ENCODE measurements around the gene SATB1.
A peak's percentile ranks its signal among the peaks of the same experiment; 100 is the strongest.

SATB1 gene

DNA sequence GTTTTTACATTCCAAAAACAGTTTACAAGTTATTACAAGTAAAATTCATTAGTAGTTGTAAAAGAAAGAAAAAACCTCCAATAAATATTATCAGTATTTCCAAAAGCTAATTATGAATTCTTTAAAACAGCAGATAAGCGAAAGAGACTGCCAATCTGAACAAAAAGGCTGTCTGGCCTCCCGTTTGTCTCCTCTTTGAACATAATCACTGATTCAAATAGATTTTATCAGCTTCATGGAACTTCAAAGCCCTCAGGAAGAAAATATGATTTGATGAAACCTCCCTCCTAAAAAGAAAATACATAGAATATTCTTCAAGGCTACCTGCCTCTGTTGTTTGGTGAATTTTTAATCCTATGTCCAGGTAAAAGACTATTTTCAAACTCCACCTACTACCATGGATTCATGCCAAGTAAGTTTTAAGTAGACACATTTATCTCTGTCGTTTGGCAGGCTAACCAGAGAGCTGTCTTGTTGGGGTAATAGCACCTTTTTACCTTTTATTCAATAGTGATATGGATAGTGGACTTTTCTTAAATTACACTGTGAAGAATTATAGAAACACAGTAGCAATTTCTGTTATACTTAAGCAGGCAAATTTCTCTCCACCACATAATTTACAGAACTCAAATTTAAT lies 35.0 kb downstream of the SATB1 start:
- Histone ChIP-seq H3K4me3 (replicated peaks; ENCODE audit: insufficient read depth, low read length) (no peak overlapping the region), H3K27me3 (ENCODE audit: insufficient read depth, poor library complexity, severe bottlenecking) (no peaks in the 10 kb centered on the region), H3K27ac (replicated peaks) (no peak overlapping the region)
- TF ChIP-seq POLR2AphosphoS5 (IDR thresholded peaks at IDR 0.05; ENCODE audit: low read depth) (no peak), SPI1 (IDR thresholded peaks at IDR 0.05; ENCODE audit: borderline replicate concordance, low read depth) (no peak), GABPA (IDR thresholded peaks at IDR 0.05; ENCODE audit: low read depth) (no peak)
- TF ChIP-seq, protein P1, sequence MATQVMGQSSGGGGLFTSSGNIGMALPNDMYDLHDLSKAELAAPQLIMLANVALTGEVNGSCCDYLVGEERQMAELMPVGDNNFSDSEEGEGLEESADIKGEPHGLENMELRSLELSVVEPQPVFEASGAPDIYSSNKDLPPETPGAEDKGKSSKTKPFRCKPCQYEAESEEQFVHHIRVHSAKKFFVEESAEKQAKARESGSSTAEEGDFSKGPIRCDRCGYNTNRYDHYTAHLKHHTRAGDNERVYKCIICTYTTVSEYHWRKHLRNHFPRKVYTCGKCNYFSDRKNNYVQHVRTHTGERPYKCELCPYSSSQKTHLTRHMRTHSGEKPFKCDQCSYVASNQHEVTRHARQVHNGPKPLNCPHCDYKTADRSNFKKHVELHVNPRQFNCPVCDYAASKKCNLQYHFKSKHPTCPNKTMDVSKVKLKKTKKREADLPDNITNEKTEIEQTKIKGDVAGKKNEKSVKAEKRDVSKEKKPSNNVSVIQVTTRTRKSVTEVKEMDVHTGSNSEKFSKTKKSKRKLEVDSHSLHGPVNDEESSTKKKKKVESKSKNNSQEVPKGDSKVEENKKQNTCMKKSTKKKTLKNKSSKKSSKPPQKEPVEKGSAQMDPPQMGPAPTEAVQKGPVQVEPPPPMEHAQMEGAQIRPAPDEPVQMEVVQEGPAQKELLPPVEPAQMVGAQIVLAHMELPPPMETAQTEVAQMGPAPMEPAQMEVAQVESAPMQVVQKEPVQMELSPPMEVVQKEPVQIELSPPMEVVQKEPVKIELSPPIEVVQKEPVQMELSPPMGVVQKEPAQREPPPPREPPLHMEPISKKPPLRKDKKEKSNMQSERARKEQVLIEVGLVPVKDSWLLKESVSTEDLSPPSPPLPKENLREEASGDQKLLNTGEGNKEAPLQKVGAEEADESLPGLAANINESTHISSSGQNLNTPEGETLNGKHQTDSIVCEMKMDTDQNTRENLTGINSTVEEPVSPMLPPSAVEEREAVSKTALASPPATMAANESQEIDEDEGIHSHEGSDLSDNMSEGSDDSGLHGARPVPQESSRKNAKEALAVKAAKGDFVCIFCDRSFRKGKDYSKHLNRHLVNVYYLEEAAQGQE (IDR thresholded peaks at IDR 0.05; ENCODE audit: insufficient replicate concordance, low read depth) = no peak
- TF ChIP-seq, protein P2, sequence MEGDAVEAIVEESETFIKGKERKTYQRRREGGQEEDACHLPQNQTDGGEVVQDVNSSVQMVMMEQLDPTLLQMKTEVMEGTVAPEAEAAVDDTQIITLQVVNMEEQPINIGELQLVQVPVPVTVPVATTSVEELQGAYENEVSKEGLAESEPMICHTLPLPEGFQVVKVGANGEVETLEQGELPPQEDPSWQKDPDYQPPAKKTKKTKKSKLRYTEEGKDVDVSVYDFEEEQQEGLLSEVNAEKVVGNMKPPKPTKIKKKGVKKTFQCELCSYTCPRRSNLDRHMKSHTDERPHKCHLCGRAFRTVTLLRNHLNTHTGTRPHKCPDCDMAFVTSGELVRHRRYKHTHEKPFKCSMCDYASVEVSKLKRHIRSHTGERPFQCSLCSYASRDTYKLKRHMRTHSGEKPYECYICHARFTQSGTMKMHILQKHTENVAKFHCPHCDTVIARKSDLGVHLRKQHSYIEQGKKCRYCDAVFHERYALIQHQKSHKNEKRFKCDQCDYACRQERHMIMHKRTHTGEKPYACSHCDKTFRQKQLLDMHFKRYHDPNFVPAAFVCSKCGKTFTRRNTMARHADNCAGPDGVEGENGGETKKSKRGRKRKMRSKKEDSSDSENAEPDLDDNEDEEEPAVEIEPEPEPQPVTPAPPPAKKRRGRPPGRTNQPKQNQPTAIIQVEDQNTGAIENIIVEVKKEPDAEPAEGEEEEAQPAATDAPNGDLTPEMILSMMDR (IDR thresholded peaks at IDR 0.05; ENCODE audit: insufficient read depth, low read length) = no peak
- DNase-seq (ENCODE audit: low read depth in 1 of 2, low spot score in 1 of 2) = no peak

DNA sequence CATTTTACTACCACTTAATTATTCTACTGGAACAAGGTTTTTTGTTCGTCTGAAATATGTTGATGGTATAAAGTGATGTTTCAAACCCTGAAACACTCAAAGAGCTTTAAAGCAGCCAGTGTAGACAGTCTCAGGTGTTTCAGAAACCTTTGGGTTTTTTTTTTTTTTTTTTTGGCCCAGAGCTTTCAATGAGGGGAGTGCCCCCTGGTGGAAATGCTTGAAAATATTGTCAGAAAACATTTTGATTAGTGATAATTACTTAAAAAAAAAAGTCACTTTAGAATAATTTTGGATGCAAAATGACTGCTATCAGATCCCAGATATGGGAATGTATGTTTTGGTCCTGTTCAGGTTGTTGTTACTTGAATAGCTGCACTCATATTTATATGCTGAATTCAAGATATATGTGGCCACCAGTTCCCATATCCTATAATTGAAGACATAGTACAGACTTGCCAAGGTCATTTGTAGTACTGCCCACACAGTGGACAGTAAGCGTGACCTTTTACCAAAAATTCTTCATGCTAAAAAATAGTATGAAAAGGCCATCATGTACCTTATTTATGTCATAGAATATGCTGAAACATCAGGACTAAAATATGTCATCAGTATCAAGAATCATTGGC lies 35.9 kb downstream of the SATB1 start:
- no peak overlapping the region for H3K4me3 ChIP-seq (replicated peaks; ENCODE audit: insufficient read depth, low read length)
- TF ChIP-seq, protein P2 (IDR thresholded peaks at IDR 0.05; ENCODE audit: insufficient read depth, low read length) = peak; percentile 9
- TF ChIP-seq, protein P1 (IDR thresholded peaks at IDR 0.05; ENCODE audit: insufficient replicate concordance, low read depth) = no peak
- no peak overlapping the region for H3K27ac ChIP-seq (replicated peaks)
- H3K27me3 ChIP-seq (ENCODE audit: insufficient read depth, poor library complexity, severe bottlenecking) = no peaks in the 10 kb centered on the region
- DNase-seq (ENCODE audit: low read depth in 1 of 2, low spot score in 1 of 2) = peak in 1 of 2 experiments; percentile 5

DNA sequence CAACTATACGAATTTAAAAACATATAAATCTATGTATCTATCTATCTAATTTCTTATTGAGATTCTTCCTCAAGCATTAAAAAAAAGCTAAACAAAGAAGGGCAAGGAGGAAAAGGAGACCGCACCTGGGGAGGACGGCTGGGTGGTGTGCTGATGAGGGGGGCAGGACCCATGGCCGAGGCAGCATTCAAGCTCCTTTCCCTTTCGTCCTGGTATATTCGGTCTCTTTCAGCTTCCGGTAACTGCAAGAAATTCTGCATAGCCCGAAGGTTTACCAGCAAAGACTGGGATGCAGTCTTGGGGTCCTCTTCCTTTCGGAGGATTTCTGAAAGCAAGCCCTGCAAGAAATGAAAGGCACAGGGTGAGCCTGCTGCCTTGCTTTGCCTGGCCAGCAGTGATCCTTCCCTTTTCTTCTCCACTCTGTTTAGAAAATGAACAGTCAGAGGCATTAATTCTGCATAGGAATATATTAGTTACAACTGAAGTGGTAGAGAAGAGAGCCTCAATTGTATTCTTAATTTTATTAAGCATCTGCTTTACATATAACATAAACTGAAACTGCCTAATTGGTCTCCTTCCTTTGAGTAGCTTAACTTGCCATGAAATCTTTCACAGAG lies 38.8 kb downstream of the SATB1 start:
- no peak overlapping the region for H3K4me3 ChIP-seq (replicated peaks; ENCODE audit: insufficient read depth, low read length)
- no peaks in the 10 kb centered on the region for H3K27me3 ChIP-seq (ENCODE audit: insufficient read depth, poor library complexity, severe bottlenecking)
- TF ChIP-seq, protein P2 (IDR thresholded peaks at IDR 0.05; ENCODE audit: insufficient read depth, low read length) = no peak
- TF ChIP-seq, protein P1 (IDR thresholded peaks at IDR 0.05; ENCODE audit: insufficient replicate concordance, low read depth) = no peak
- TF ChIP-seq GABPA (IDR thresholded peaks at IDR 0.05; ENCODE audit: low read depth) (no peak), SPI1 (IDR thresholded peaks at IDR 0.05; ENCODE audit: borderline replicate concordance, low read depth) (no peak), POLR2AphosphoS5 (IDR thresholded peaks at IDR 0.05; ENCODE audit: low read depth) (no peak)
- no peak overlapping the region for H3K27ac ChIP-seq (replicated peaks)
- no peak for DNase-seq (ENCODE audit: low read depth in 1 of 2, low spot score in 1 of 2)

Data from HL-60 (cell line).